Right lung (tissue), 5 donors: ENCODE results near the gene SPPL2B. TPM values are rescaled to one million over a fixed set of nuclear protein-coding genes. Genes with fewer than 3 reads are reported as not detected.

Source experiments
- polyA plus RNA-seq, 5 donors: library from polyadenylated mRNA; unstranded; fragments of 120-200 nt; gene quantifications; one replicate each; pipeline versions ENCODE4 v1.2.1 to v1.2.3, GENCODE V29; 2013; ENCODE audit warnings: inconsistent platforms in 1 of 5, low replicate concordance in 1 of 5; ENCODE audit not compliant: insufficient read length in 5 of 5, insufficient read depth in 1 of 5

Gene SPPL2B
- polyA plus RNA-seq, 5 donors = 45.4 to 107 (median 76.0) TPM

Other genes starting within 250 kb of the SPPL2B start
- 10 to 100 TPM; 17.5 to 31.4 (median 24.1) TPM for gene MOB3A, start 232.4 kb upstream of the SPPL2B start, polyA plus RNA-seq
- gene IZUMO4, start 231.8 kb upstream of the SPPL2B start, polyA plus RNA-seq = 1 to 10 TPM; 5.5 to 7.2 (median 6.2) TPM
- gene AP3D1, start 177.1 kb upstream of the SPPL2B start, polyA plus RNA-seq = 10 to 100 TPM; 56.7 to 90.8 (median 67.7) TPM
- 10 to 100 TPM; 17.0 to 22.3 (median 19.2) TPM for gene DOT1L, start 164.8 kb upstream of the SPPL2B start, polyA plus RNA-seq
- gene PLEKHJ1, start 92.4 kb upstream of the SPPL2B start, polyA plus RNA-seq = 10 to 100 TPM; 39.5 to 76.7 (median 50.7) TPM
- 10 to 100 TPM; 49.2 to 98.0 (median 68.6) TPM for gene SF3A2, start 91.9 kb upstream of the SPPL2B start, polyA plus RNA-seq
- 1 to 10 TPM; 1.1 to 5.2 (median 2.9) TPM for gene AMH, start 79.4 kb upstream of the SPPL2B start, polyA plus RNA-seq
- 1 to 10 TPM in 1 of 5 donors, under 1 TPM in 3, not detected in 1; 0.29 to 6.3 (median 0.53) TPM for gene JSRP1, start 72.3 kb upstream of the SPPL2B start, polyA plus RNA-seq
- under 1 TPM in 4 of 5 donors, not detected in 1; 0.11 to 0.22 (median 0.18) TPM for gene PEAK3, start 46.5 kb upstream of the SPPL2B start, polyA plus RNA-seq
- gene LINGO3, start 20.5 kb upstream of the SPPL2B start, polyA plus RNA-seq = under 1 TPM in 3 of 5 donors, not detected in 2; 0.08 to 0.16 (median 0.08) TPM
- 100 to 1,000 TPM in 2 of 5 donors, 10 to 100 TPM in 3; 89.7 to 151 (median 99.2) TPM for gene LSM7, start 98 bp upstream of the SPPL2B start, polyA plus RNA-seq
- gene TMPRSS9, start 31.6 kb downstream of the SPPL2B start, polyA plus RNA-seq = under 1 TPM; 0.24 to 0.91 (median 0.52) TPM
- gene TIMM13, start 98.9 kb downstream of the SPPL2B start, polyA plus RNA-seq = 100 to 1,000 TPM in 1 of 5 donors, 10 to 100 TPM in 4; 48.1 to 108 (median 65.5) TPM
- gene LMNB2, start 128.3 kb downstream of the SPPL2B start, polyA plus RNA-seq = 10 to 100 TPM; 58.1 to 83.0 (median 63.9) TPM
- gene GADD45B, start 147.4 kb downstream of the SPPL2B start, polyA plus RNA-seq = 10 to 100 TPM in 3 of 5 donors, 1 to 10 TPM in 2; 8.1 to 17.1 (median 12.9) TPM